HEK293 (cell line): ENCODE results near the gene PRDM10.

Experiments used
- CTCF ChIA-PET: fragments of 350-600 bp; formaldehyde crosslinking; extraction: SDS; loops from one replicate; lab custom pipeline; 2021; ENCODE audit warnings: antibody characterized with exemption; lab: Yijun Ruan, JAX
- POLR2A ChIA-PET: fragments of 300-600 bp; formaldehyde crosslinking; extraction: SDS; loops from one replicate; lab custom pipeline; 2020; ENCODE audit warnings: antibody characterized with exemption, inconsistent platforms; lab: Yijun Ruan, JAX
- H3K27ac ChIP-seq: fragments of 200-500 bp; sonication (Bioruptor generic); 2 replicates; pipeline ENCODE4 v1.5.1; 2014; ENCODE audit warnings: low read depth, low read length, control low read depth, inconsistent platforms; ENCODE audit errors: extremely low read depth
- H3K36me3 ChIP-seq, 2 experiments: fragments of 200-500 bp in 1 of 2; sonication (Bioruptor generic) in 1 of 2; 1 replicate in 1 of 2; 2 replicates in 1 of 2; pipeline ENCODE4 v1.5.1; 2014 to 2017; ENCODE audit warnings: inconsistent platforms in 2 of 2, low read length in 2 of 2; ENCODE audit not compliant: control insufficient read depth in 2 of 2, insufficient read depth in 1 of 2
- H3K4me1 ChIP-seq: fragments of 200-500 bp; sonication (Bioruptor generic); 2 replicates; pipeline ENCODE4 v1.5.1; 2014; ENCODE audit warnings: mild to moderate bottlenecking, low read length, inconsistent platforms; ENCODE audit not compliant: control insufficient read depth, insufficient read depth
- H3K4me3 ChIP-seq: 2 replicates; pipeline ENCODE4 v1.5.1; 2011; ENCODE audit warnings: low read depth, mild to moderate bottlenecking, control low read depth, low read length, moderate library complexity
- H3K9me3 ChIP-seq: fragments of 200-500 bp; sonication (Bioruptor generic); 2 replicates; pipeline ENCODE4 v1.5.1; 2014; ENCODE audit warnings: low read depth, low read length, inconsistent platforms; ENCODE audit not compliant: control insufficient read depth, insufficient read depth
- AEBP2 ChIP-seq: fragments of 450-650 bp; formaldehyde crosslinking; IDR thresholded peaks from 2 replicates; pipeline ENCODE4 v1.5.1; 2016; ENCODE audit warnings: missing biosample characterization, missing genetic modification characterization, borderline replicate concordance
- CTCF ChIP-seq: fragments of 450-650 bp; formaldehyde crosslinking; IDR thresholded peaks from 2 replicates; pipeline ENCODE4 v1.5.1; 2016; ENCODE audit warnings: missing biosample characterization, missing genetic modification characterization
- KLF1 ChIP-seq: fragments of 450-650 bp; formaldehyde crosslinking; IDR thresholded peaks from 2 replicates; pipeline ENCODE4 v1.5.1; 2016; ENCODE audit warnings: missing biosample characterization, missing genetic modification characterization
- MZF1 ChIP-seq: fragments of 450-650 bp; formaldehyde crosslinking; IDR thresholded peaks from 2 replicates; pipeline ENCODE4 v1.5.1; 2017; ENCODE audit warnings: missing biosample characterization, missing genetic modification characterization, borderline replicate concordance
- OSR2 ChIP-seq: fragments of 450-650 bp; formaldehyde crosslinking; IDR thresholded peaks from 2 replicates; pipeline ENCODE4 v1.5.1; 2016; ENCODE audit warnings: missing biosample characterization, missing genetic modification characterization
- PRDM1 ChIP-seq: fragments of 450-650 bp; formaldehyde crosslinking; IDR thresholded peaks from 2 replicates; pipeline ENCODE4; 2016; ENCODE audit warnings: missing biosample characterization, missing genetic modification characterization
- REPIN1 ChIP-seq: fragments of 450-650 bp; formaldehyde crosslinking; IDR thresholded peaks from 2 replicates; pipeline ENCODE4 v1.5.1; 2017; ENCODE audit warnings: missing biosample characterization, missing genetic modification characterization, low read depth
- WT1 ChIP-seq: fragments of 450-650 bp; formaldehyde crosslinking; IDR thresholded peaks from 2 replicates; pipeline ENCODE4 v1.5.1; 2016; ENCODE audit warnings: missing biosample characterization, missing genetic modification characterization
- YY1 ChIP-seq: fragments of 450-650 bp; formaldehyde crosslinking; IDR thresholded peaks from 2 replicates; pipeline ENCODE4 v1.5.1; 2018; ENCODE audit warnings: missing biosample characterization, missing genetic modification characterization
- ZBTB17 ChIP-seq: fragments of 450-650 bp; formaldehyde crosslinking; IDR thresholded peaks from 2 replicates; pipeline ENCODE4 v1.5.1; 2016; ENCODE audit warnings: missing biosample characterization, missing genetic modification characterization
- ZFP69B ChIP-seq: fragments of 450-650 bp; formaldehyde crosslinking; IDR thresholded peaks from 2 replicates; pipeline ENCODE4 v1.5.1; 2016; ENCODE audit warnings: missing biosample characterization, missing genetic modification characterization
- ZNF132 ChIP-seq: fragments of 450-650 bp; formaldehyde crosslinking; IDR thresholded peaks from 2 replicates; pipeline ENCODE4 v1.5.1; 2017; ENCODE audit warnings: missing biosample characterization, missing genetic modification characterization, borderline replicate concordance
- ZNF16 ChIP-seq: fragments of 450-650 bp; formaldehyde crosslinking; IDR thresholded peaks from 2 replicates; pipeline ENCODE4 v1.5.1; 2016; ENCODE audit warnings: low read depth, missing biosample characterization, missing genetic modification characterization
- ZNF184 ChIP-seq: fragments of 450-650 bp; IDR thresholded peaks from 2 replicates; pipeline ENCODE4 v1.5.1; 2018; ENCODE audit warnings: missing biosample characterization, mild to moderate bottlenecking, missing genetic modification characterization
- ZNF280D ChIP-seq: fragments of 450-650 bp; formaldehyde crosslinking; IDR thresholded peaks from 2 replicates; pipeline ENCODE4 v1.5.1; 2016; ENCODE audit warnings: missing biosample characterization, missing genetic modification characterization
- ZNF362 ChIP-seq: fragments of 450-650 bp; formaldehyde crosslinking; IDR thresholded peaks from 2 replicates; pipeline ENCODE4 v1.5.1; 2016; ENCODE audit warnings: missing biosample characterization, missing genetic modification characterization
- ZNF423 ChIP-seq: fragments of 450-650 bp; formaldehyde crosslinking; IDR thresholded peaks from 2 replicates; pipeline ENCODE4 v1.5.1; 2016; ENCODE audit warnings: missing biosample characterization, missing genetic modification characterization
- ZNF426 ChIP-seq: fragments of 450-650 bp; formaldehyde crosslinking; IDR thresholded peaks from 2 replicates; pipeline ENCODE4 v1.5.1; 2017; ENCODE audit warnings: missing biosample characterization, missing genetic modification characterization, mild to moderate bottlenecking, inconsistent platforms, moderate library complexity
- ZNF510 ChIP-seq: fragments of 450-650 bp; formaldehyde crosslinking; IDR thresholded peaks from 2 replicates; pipeline ENCODE4 v1.5.1; 2018; ENCODE audit warnings: mild to moderate bottlenecking, missing genetic modification characterization, missing biosample characterization; ENCODE audit not compliant: insufficient replicate concordance
- ZNF513 ChIP-seq: fragments of 450-650 bp; IDR thresholded peaks from 2 replicates; pipeline ENCODE4 v1.5.1; 2018; ENCODE audit warnings: missing biosample characterization, missing genetic modification characterization
- ZNF677 ChIP-seq: fragments of 450-650 bp; IDR thresholded peaks from 2 replicates; pipeline ENCODE4 v1.5.0; 2018; ENCODE audit warnings: missing biosample characterization, mild to moderate bottlenecking, missing genetic modification characterization, moderate library complexity
- ZXDB ChIP-seq: fragments of 450-650 bp; formaldehyde crosslinking; IDR thresholded peaks from 2 replicates; pipeline ENCODE4 v1.5.1; 2016; ENCODE audit warnings: missing biosample characterization, missing genetic modification characterization

Gene PRDM10

GRCh38 chr11:129948926-129949466 lies 53.6 kb downstream of the PRDM10 start (continued):
- no peak for TF ChIP-seq ZNF423 (tag by site-specific recombination)

- Histone ChIP-seq H3K9me3 (no peaks in the 10 kb centered on the region), H3K4me3 (no peak overlapping the region), H3K36me3 (peaks cover 0 to 20% of the 10 kb centered on the region in 2 experiments; a peak in 1 of 3 replicates), H3K4me1 (no peaks in the 10 kb centered on the region), H3K27ac (no peak overlapping the region)
- TF ChIP-seq KLF1 (tag by site-specific recombination), result no peak
- TF ChIP-seq ZNF184 (tag by site-specific recombination), result no peak
- no peak for TF ChIP-seq ZFP69B
- no peak for TF ChIP-seq ZNF280D
- TF ChIP-seq MZF1, result no peak
- no peak for TF ChIP-seq ZXDB (tag by site-specific recombination)
- TF ChIP-seq OSR2 (tag by site-specific recombination), result no peak
- TF ChIP-seq PRDM1 (tag by site-specific recombination), result no peak
- TF ChIP-seq ZNF426, result no peak
- no peak for TF ChIP-seq WT1 (tag by site-specific recombination)
- no peak for TF ChIP-seq ZNF362 (tag by site-specific recombination)
- TF ChIP-seq ZNF677 (tag by site-specific recombination), result no peak
- no peak for TF ChIP-seq REPIN1
- no peak for TF ChIP-seq ZNF510 (tag by site-specific recombination)
- TF ChIP-seq AEBP2 (tag by site-specific recombination), result no peak
- no peak for TF ChIP-seq ZNF16 (tag by site-specific recombination)
- no peak for TF ChIP-seq YY1 (tag by site-specific recombination)
- ChIA-PET POLR2A (no interaction called here), CTCF (interaction anchor here (1.3 kb wide), 1 partner anchor 185 kb away, joined by 3 read pairs; no protein-coding TSS in a partner anchor)
Observed at GRCh38 chr11:129947474-129947873, 55.2 kb downstream of the PRDM10 start.

- CTCF ChIA-PET, result interaction anchor here (0.6 kb wide), 1 partner anchor 169 kb away, joined by 4 read pairs; no protein-coding TSS in a partner anchor
- TF ChIP-seq ZNF513 (tag by site-specific recombination) (peak; percentile 86), ZBTB17 (tag by site-specific recombination) (no peak), CTCF (tag by site-specific recombination) (no peak), ZNF132 (tag by site-specific recombination) (no peak)
Observed at GRCh38 chr11:129946965-129947364, 55.7 kb downstream of the PRDM10 start.

More at GRCh38 chr11:129946965-129947364, 55.7 kb downstream of the PRDM10 start:
- Histone ChIP-seq H3K9me3 (no peaks in the 10 kb centered on the region), H3K27ac (no peak overlapping the region), H3K4me3 (no peak overlapping the region), H3K4me1 (no peaks in the 10 kb centered on the region), H3K36me3 (peaks cover 0 to 26% of the 10 kb centered on the region in 2 experiments; a peak in 1 of 3 replicates)
- POLR2A ChIA-PET, result no interaction called here
